GM23338 (cell line): Measurements from ENCODE around the gene MAVS. TPM values are rescaled to one million over a fixed set of nuclear protein-coding genes. Genes with fewer than 3 reads are reported as not detected.

Experiments
- ATAC-seq: fragments of 200-7000 bp; cut with Tn5 transposase; 3 replicates; pipeline ENCODE4 v1.9.1; 2020
- DNase-seq: peaks from one replicate; pipeline ENCODE4 v3.0.0-alpha.2; 2015; ENCODE audit warnings: low spot score
- H2AFZ ChIP-seq: fragments of 200-600 bp; sonication (generic); 2 replicates; pipeline ENCODE4 v1.8.0; 2016; ENCODE audit warnings: antibody characterized with exemption, mild to moderate bottlenecking, moderate library complexity
- H3F3A ChIP-seq: fragments of 200-600 bp; sonication (generic); replicated peaks from 2 replicates; pipeline ENCODE4 v1.8.0; 2017; ENCODE audit warnings: antibody characterized with exemption, mixed run types, low read depth
- H3K27ac ChIP-seq: fragments of 200-600 bp; sonication (generic); 2 replicates; pipeline ENCODE4 v1.6.1; 2016; ENCODE audit warnings: low read depth
- H3K27me3 ChIP-seq: fragments of 200-600 bp; sonication (generic); 2 replicates; pipeline ENCODE4 v1.8.0; 2016; ENCODE audit warnings: mild to moderate bottlenecking, mixed run types, moderate library complexity; ENCODE audit not compliant: insufficient read depth
- H3K36me3 ChIP-seq: fragments of 200-600 bp; sonication (generic); 2 replicates; pipeline ENCODE4 v1.8.0; 2016; ENCODE audit warnings: mild to moderate bottlenecking; ENCODE audit not compliant: insufficient read depth
- H3K4me1 ChIP-seq: fragments of 200-600 bp; sonication (generic); 2 replicates; pipeline ENCODE4 v1.8.0; 2016; ENCODE audit warnings: mild to moderate bottlenecking, moderate library complexity; ENCODE audit not compliant: insufficient read depth
- H3K4me2 ChIP-seq: fragments of 200-600 bp; sonication (generic); 2 replicates; pipeline ENCODE4 v1.7.1; 2017; ENCODE audit warnings: mixed run types
- H3K4me3 ChIP-seq: fragments of 200-600 bp; sonication (generic); 2 replicates; pipeline ENCODE4 v1.6.1; 2016; ENCODE audit warnings: mixed run types
- H3K79me2 ChIP-seq: fragments of 200-600 bp; sonication (generic); replicated peaks from 2 replicates; pipeline ENCODE4 v1.8.0; 2017; ENCODE audit warnings: mild to moderate bottlenecking; ENCODE audit not compliant: insufficient read depth
- H3K9me2 ChIP-seq: fragments of 200-600 bp; sonication (generic); 2 replicates; pipeline ENCODE4 v1.8.0; 2017; ENCODE audit not compliant: insufficient read depth
- H4K20me1 ChIP-seq: fragments of 200-600 bp; sonication (generic); replicated peaks from 2 replicates; pipeline ENCODE4 v1.8.0; 2017; ENCODE audit warnings: mild to moderate bottlenecking; ENCODE audit not compliant: insufficient read depth
- H3K27ac Mint-ChIP-seq: 2 replicates; pipeline ENCODE4 v1.8.0; 2020; ENCODE audit warnings: inconsistent platforms, mild to moderate bottlenecking, moderate library complexity, mixed read lengths
- H3K27me3 Mint-ChIP-seq: 3 replicates; pipeline ENCODE4 v1.8.0; 2022; ENCODE audit warnings: low read depth, mild to moderate bottlenecking, moderate library complexity, mixed read lengths, inconsistent platforms; ENCODE audit not compliant: insufficient read depth, poor library complexity
- H3K36me3 Mint-ChIP-seq: 3 replicates; pipeline ENCODE4 v1.8.0; 2021; ENCODE audit warnings: low read depth, mild to moderate bottlenecking, inconsistent platforms, moderate library complexity, mixed read lengths
- H3K4me1 Mint-ChIP-seq: 3 replicates; pipeline ENCODE4 v1.8.0; 2020; ENCODE audit warnings: mild to moderate bottlenecking, inconsistent platforms, mixed read lengths
- H3K4me3 Mint-ChIP-seq: 3 replicates; pipeline ENCODE4 v1.8.0; 2021; ENCODE audit warnings: moderate library complexity, mild to moderate bottlenecking, inconsistent platforms, mixed read lengths
- H3K9me3 Mint-ChIP-seq: 3 replicates; pipeline ENCODE4 v1.8.0; 2020; ENCODE audit warnings: moderate library complexity, mild to moderate bottlenecking, inconsistent platforms, mixed read lengths
- CREB1 ChIP-seq: fragments of 250-450 bp; sonication (Bioruptor Pico); IDR thresholded peaks from 2 replicates; pipeline ENCODE4 v1.5.0; 2020; ENCODE audit warnings: low read depth, mild to moderate bottlenecking, moderate library complexity
- EZH2 ChIP-seq: fragments of 200-600 bp; sonication (generic); IDR thresholded peaks from one replicate; pipeline ENCODE4 v1.8.0; 2017; ENCODE audit warnings: antibody characterized with exemption, mild to moderate bottlenecking, low read depth; ENCODE audit not compliant: unreplicated experiment
- EZH2phosphoT487 ChIP-seq: fragments of 200-600 bp; sonication (generic); IDR thresholded peaks from one replicate; pipeline ENCODE4 v1.8.1; 2018; ENCODE audit warnings: antibody characterized with exemption; ENCODE audit not compliant: unreplicated experiment
- JUNB ChIP-seq: IDR thresholded peaks from one replicate; pipeline ENCODE4 v1.6.1; 2016; ENCODE audit warnings: antibody characterized with exemption; ENCODE audit not compliant: unreplicated experiment
- NANOG ChIP-seq: IDR thresholded peaks from 2 replicates; pipeline ENCODE4 v1.6.1; 2016; ENCODE audit warnings: antibody characterized with exemption, borderline replicate concordance
- POLR2AphosphoS5 ChIP-seq: IDR thresholded peaks from 2 replicates; pipeline ENCODE4 v1.6.1; 2016; ENCODE audit warnings: antibody characterized with exemption, low read depth
- ZNF114 ChIP-seq: fragments of 250-450 bp; sonication (Bioruptor Pico); IDR thresholded peaks from 2 replicates; pipeline ENCODE4 v1.5.0; 2020; ENCODE audit warnings: mild to moderate bottlenecking, moderate library complexity
- ZNF462 ChIP-seq: fragments of 250-450 bp; sonication (Bioruptor Pico); IDR thresholded peaks from 2 replicates; pipeline ENCODE4 v1.5.0; 2020; ENCODE audit warnings: mild to moderate bottlenecking, moderate library complexity
- polyA plus RNA-seq: library from polyadenylated mRNA; unstranded; fragments of >200 nt; fragmentation: Nextera tagmentation; extraction: Ambion mirVana; gene quantifications from 2 replicates; pipeline ENCODE4 v1.2.1, GENCODE V29; 2016
- total RNA-seq: library from RNA; depleted of rRNA; stranded (reverse); fragments of >200 nt; shearing (Covaris generic); gene quantifications from 2 replicates; pipeline ENCODE4 v1.2.3, GENCODE V29; 2014
- TF ChIP-seq, protein P1 (sequence below), 2 experiments: fragments of 200-600 bp in 1 of 2; sonication (generic) in 1 of 2; conservative IDR thresholded peaks; 2 replicates each; pipeline versions ENCODE4 v1.5.1 to v1.6.1; 2016 to 2017; ENCODE audit warnings: antibody characterized with exemption in 2 of 2, low read depth in 2 of 2, mild to moderate bottlenecking in 2 of 2, moderate library complexity in 1 of 2
- TF ChIP-seq, protein P2 (sequence below): IDR thresholded peaks from 2 replicates; pipeline ENCODE4 v1.6.1; 2016; ENCODE audit warnings: antibody characterized with exemption

The MAVS gene
- total and polyA plus RNA-seq, 2 experiments from 2014 or later: 5.2 to 21.8 TPM

- no peak for TF ChIP-seq CREB1 (CRISPR knock-in tag)
- TF ChIP-seq EZH2phosphoT487: no peak
- TF ChIP-seq NANOG: no peak
- TF ChIP-seq, protein P1, sequence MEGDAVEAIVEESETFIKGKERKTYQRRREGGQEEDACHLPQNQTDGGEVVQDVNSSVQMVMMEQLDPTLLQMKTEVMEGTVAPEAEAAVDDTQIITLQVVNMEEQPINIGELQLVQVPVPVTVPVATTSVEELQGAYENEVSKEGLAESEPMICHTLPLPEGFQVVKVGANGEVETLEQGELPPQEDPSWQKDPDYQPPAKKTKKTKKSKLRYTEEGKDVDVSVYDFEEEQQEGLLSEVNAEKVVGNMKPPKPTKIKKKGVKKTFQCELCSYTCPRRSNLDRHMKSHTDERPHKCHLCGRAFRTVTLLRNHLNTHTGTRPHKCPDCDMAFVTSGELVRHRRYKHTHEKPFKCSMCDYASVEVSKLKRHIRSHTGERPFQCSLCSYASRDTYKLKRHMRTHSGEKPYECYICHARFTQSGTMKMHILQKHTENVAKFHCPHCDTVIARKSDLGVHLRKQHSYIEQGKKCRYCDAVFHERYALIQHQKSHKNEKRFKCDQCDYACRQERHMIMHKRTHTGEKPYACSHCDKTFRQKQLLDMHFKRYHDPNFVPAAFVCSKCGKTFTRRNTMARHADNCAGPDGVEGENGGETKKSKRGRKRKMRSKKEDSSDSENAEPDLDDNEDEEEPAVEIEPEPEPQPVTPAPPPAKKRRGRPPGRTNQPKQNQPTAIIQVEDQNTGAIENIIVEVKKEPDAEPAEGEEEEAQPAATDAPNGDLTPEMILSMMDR (conservative IDR thresholded peaks at IDR 0.05; ENCODE audit: low read depth in 2 of 2): no peak
Observed at GRCh38 chr20:3801299-3801698, 45.3 kb upstream of the MAVS start (continued).

DNA sequence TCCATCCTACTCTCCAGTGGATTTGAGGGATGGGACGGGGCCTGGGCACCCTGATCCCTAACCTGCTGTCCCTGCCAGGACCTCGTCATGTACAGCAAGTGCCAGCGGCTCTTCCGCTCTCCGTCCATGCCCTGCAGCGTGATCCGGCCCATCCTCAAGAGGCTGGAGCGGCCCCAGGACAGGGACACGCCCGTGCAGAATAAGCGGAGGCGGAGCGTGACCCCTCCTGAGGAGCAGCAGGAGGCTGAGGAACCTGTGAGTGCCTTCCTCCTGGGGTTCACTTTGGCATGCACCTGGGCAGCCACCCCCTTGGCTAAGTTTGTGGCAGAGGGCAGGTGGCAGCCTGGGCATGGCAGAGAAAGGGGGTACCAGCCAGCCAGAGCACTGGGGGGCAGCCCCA is 44.8 kb upstream of the MAVS start:
- no peak for DNase-seq
- Histone ChIP-seq H3K79me2 (no peaks in the 10 kb centered on the region), H3K4me2 (no peak overlapping the region), H3K9me2 (no peaks in the 10 kb centered on the region), H4K20me1 (no peaks in the 10 kb centered on the region; the same call in 1 of the 2 replicates), H3K27ac (no peak overlapping the region), H3K36me3 (no peaks in the 10 kb centered on the region), H3K4me3 (no peak overlapping the region), H3K27me3 (no peaks in the 10 kb centered on the region), H3K4me1 (peaks cover 41% of the 10 kb centered on the region), H3F3A (peaks cover 11% of the 10 kb centered on the region), H2AFZ (no peak overlapping the region)
- Mint-ChIP-seq H3K27me3 (peaks cover 25% of the 10 kb centered on the region), H3K4me1 (peaks cover 54% of the 10 kb centered on the region), H3K36me3 (peaks cover 57% of the 10 kb centered on the region), H3K4me3 (no peak overlapping the region), H3K27ac (no peak overlapping the region), H3K9me3 (no peaks in the 10 kb centered on the region)
- no peak for TF ChIP-seq POLR2AphosphoS5
- TF ChIP-seq CREB1 (CRISPR knock-in tag): no peak
- no peak for TF ChIP-seq ZNF462
- no peak for TF ChIP-seq NANOG
- no peak for TF ChIP-seq ZNF114 (CRISPR knock-in tag)
- no peak for TF ChIP-seq EZH2phosphoT487
- TF ChIP-seq, protein P1 (conservative IDR thresholded peaks at IDR 0.05; ENCODE audit: low read depth in 2 of 2): no peak
- TF ChIP-seq JUNB: no peak
- TF ChIP-seq, protein P2, sequence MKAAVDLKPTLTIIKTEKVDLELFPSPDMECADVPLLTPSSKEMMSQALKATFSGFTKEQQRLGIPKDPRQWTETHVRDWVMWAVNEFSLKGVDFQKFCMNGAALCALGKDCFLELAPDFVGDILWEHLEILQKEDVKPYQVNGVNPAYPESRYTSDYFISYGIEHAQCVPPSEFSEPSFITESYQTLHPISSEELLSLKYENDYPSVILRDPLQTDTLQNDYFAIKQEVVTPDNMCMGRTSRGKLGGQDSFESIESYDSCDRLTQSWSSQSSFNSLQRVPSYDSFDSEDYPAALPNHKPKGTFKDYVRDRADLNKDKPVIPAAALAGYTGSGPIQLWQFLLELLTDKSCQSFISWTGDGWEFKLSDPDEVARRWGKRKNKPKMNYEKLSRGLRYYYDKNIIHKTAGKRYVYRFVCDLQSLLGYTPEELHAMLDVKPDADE: no peak
- TF ChIP-seq EZH2: no peak
- ATAC-seq: no peak
